Esophagus squamous epithelium (tissue), 5 donors: ENCODE results near the gene CDK17. TPM values are rescaled to one million over a fixed set of nuclear protein-coding genes. Genes with fewer than 3 reads are reported as not detected.
A peak's percentile ranks its signal among the peaks of the same experiment; 100 is the strongest.

ENCODE experiments used
- DNase-seq: peaks from one replicate; lab custom pipeline; 2025; lab: John Stamatoyannopoulos, UW
- H3K27ac ChIP-seq, 4 donors: fragments of 200-600 bp; sonication (generic); one replicate each; pipeline ENCODE4 v1.5.1; 2016 to 2019; ENCODE audit warnings: mild to moderate bottlenecking in 1 of 4
- H3K27me3 ChIP-seq, 4 donors: fragments of 200-600 bp; sonication (generic); 1 replicate in 3 of 4; 2 replicates in 1 of 4; pipeline versions ENCODE4 v1.5.1 to v1.6.0; 2017 to 2021; ENCODE audit warnings: antibody characterized with exemption in 1 of 4
- H3K36me3 ChIP-seq, 3 donors: fragments of 200-600 bp; sonication (generic); one replicate each; pipeline ENCODE4 v1.5.1; 2016 to 2019
- H3K4me1 ChIP-seq, 3 donors: fragments of 200-600 bp; sonication (generic); one replicate each; pipeline ENCODE4 v1.5.1; 2017 to 2019
- H3K4me3 ChIP-seq, 4 donors: fragments of 200-600 bp; sonication (generic); 1 replicate in 3 of 4; 2 replicates in 1 of 4; pipeline ENCODE4 v1.5.1; 2016 to 2019; ENCODE audit warnings: mild to moderate bottlenecking in 2 of 4, moderate library complexity in 1 of 4
- H3K9me3 ChIP-seq, 3 donors: fragments of 200-600 bp; sonication (generic); one replicate each; pipeline ENCODE4 v1.5.1; 2016 to 2019
- CTCF ChIP-seq, 6 experiments: fragments of 450-650 bp in 4 of 6; fragments of 200-600 bp in 2 of 6; sonication (generic) in 2 of 6; IDR thresholded peaks; one replicate each; pipeline ENCODE4 v1.5.1; 2016 to 2019; ENCODE audit warnings: antibody characterized with exemption in 6 of 6, mild to moderate bottlenecking in 4 of 6, moderate library complexity in 4 of 6
- POLR2A ChIP-seq, 4 donors: fragments of 450-650 bp; IDR thresholded peaks; one replicate each; pipeline ENCODE4 v1.6.1; 2017; ENCODE audit warnings: antibody characterized with exemption in 4 of 4, mild to moderate bottlenecking in 4 of 4, moderate library complexity in 3 of 4
- WGBS, 2 donors: methylation state at CpG; one replicate each; pipeline ENCODE4 v1.1.5; 2018; 5-methylcytosine and 5-hydroxymethylcytosine counted together
- intact Hi-C: fragments of 100-400 bp; cut with DNase I; formaldehyde crosslinking; loops from one replicate; pipeline ENCODE4 v1.15.0; 2022
- total RNA-seq, 4 donors: library from RNA; depleted of rRNA; stranded (reverse); fragments of >200 nt; gene quantifications; one replicate each; pipeline ENCODE4 v1.1.0, GENCODE V29; 2016
- donor health status: DM: yes; HTN: yes; CAD: no.

Gene CDK17
- total RNA-seq, 4 donors from 2014 or later = 15.4 to 37.4 (median 19.9) TPM

DNA sequence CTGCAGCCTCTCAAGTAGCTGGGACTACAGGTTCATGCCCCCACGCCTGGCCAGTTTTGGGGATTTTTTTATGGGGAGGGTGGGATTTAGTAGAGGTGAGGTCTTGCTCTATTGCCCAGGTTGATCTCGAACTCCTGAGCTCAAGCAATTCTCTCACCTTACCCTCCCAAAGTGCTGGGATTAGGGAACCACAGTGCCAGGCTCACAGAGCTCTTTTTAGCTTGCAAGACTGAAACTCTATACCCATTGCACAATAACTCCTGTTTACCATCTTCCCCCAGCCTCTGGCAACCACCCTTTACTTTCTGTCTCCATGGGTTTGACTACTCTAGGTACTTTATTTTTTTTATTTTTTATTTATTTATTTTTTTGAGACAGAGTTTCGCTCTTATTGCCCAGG lies 25.7 kb upstream of the CDK17 start:
- intact Hi-C loops = no loop called here
- no peak overlapping the region for H3K27ac ChIP-seq
- H3K27me3 ChIP-seq = no peaks in the 10 kb centered on the region
- no peaks in the 10 kb centered on the region for H3K36me3 ChIP-seq
- H3K9me3 ChIP-seq = no peaks in the 10 kb centered on the region
- peaks cover 0 to 55% (median 12%) of the 10 kb centered on the region in 3 donors for H3K4me1 ChIP-seq
- no peak for DNase-seq
- no peak for TF ChIP-seq POLR2A (IDR thresholded peaks at IDR 0.05)
- TF ChIP-seq CTCF (IDR thresholded peaks at IDR 0.05) = no peak
- no peak overlapping the region for H3K4me3 ChIP-seq
- WGBS, 2 donors = 76 to 94% methylated on average over 2 to 3 of the region's 3 CpGs

- TF ChIP-seq POLR2A (IDR thresholded peaks at IDR 0.05) = no peak
- no peak for TF ChIP-seq CTCF (IDR thresholded peaks at IDR 0.05)
- H3K4me1 ChIP-seq = peaks cover 0 to 59% (median 12%) of the 10 kb centered on the region in 3 donors
- H3K36me3 ChIP-seq = no peaks in the 10 kb centered on the region
- no peaks in the 10 kb centered on the region for H3K9me3 ChIP-seq
- 47 to 62% methylated on average over 3 of the region's 3 CpGs for WGBS, 2 donors
- intact Hi-C loops = no loop called here
- no peaks in the 10 kb centered on the region for H3K27me3 ChIP-seq
- DNase-seq = no peak
- no peak overlapping the region for H3K4me3 ChIP-seq
- no peak overlapping the region for H3K27ac ChIP-seq
Observed at GRCh38 chr12:96425321-96425720, 25.1 kb upstream of the CDK17 start.

DNA sequence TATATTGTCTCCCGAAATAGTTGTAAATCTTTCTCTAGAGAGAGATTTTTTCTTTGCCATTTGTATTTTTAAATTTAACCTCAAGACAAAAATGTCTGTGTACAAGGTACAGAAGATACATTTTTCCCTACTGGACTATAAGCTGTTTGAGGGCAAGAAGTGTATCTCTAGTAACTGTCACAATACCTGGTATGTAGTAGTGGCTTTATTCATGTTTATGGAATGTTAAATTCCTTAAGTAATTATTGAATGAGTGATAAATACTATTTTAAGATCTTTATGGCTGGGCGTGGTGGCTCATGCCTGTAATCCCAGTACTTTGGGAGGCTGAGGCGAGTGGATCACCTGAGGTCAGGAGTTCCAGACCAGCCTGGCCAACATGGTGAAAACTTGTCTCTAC lies 24.4 kb upstream of the CDK17 start:
- Histone ChIP-seq H3K4me3 (no peak overlapping the region), H3K27me3 (no peaks in the 10 kb centered on the region), H3K4me1 (peaks cover 0 to 63% (median 12%) of the 10 kb centered on the region in 3 donors), H3K9me3 (no peaks in the 10 kb centered on the region), H3K27ac (no peak overlapping the region), H3K36me3 (no peaks in the 10 kb centered on the region)
- WGBS, 2 donors = 87 to 94% methylated on average over 3 of the region's 3 CpGs
- DNase-seq = no peak
- no peak for TF ChIP-seq CTCF (IDR thresholded peaks at IDR 0.05)
- no peak for TF ChIP-seq POLR2A (IDR thresholded peaks at IDR 0.05)
- intact Hi-C loops = no loop called here

DNA sequence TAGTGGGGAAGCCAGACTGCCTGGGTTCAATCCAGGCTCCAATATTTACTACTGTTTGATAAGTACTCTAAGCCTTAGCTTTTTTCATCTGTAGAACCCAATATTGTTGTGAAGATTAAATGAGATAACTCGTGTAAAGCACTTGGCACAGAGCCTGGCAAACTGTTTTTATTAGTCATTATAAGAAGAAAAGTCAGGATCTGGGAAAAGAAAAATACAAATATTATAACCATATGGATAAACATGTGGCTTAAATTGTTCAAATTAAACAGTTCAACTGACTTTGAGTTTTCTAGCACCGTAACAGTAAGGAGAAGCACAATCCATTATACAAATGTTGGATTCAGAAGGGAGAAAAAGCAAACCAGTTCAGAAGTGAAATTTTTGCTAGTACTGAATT lies 22.0 kb upstream of the CDK17 start:
- 44 to 47% methylated on average over 2 of the region's 2 CpGs for WGBS, 2 donors
- Histone ChIP-seq H3K4me1 (peaks cover 0 to 44% (median 0%) of the 10 kb centered on the region in 3 donors), H3K27ac (no peak overlapping the region), H3K27me3 (no peaks in the 10 kb centered on the region), H3K36me3 (no peaks in the 10 kb centered on the region), H3K9me3 (no peaks in the 10 kb centered on the region), H3K4me3 (no peak overlapping the region)
- no peak for TF ChIP-seq POLR2A (IDR thresholded peaks at IDR 0.05)
- no peak for TF ChIP-seq CTCF (IDR thresholded peaks at IDR 0.05)
- intact Hi-C loops = no loop called here
- DNase-seq = no peak

GRCh38 chr12:96421014-96421413 lies 20.8 kb upstream of the CDK17 start:
- Histone ChIP-seq H3K27me3 (no peaks in the 10 kb centered on the region), H3K4me1 (peaks cover 0 to 44% (median 5%) of the 10 kb centered on the region in 3 donors), H3K9me3 (no peaks in the 10 kb centered on the region), H3K4me3 (peak overlapping the region in 2 of 4 donors; percentile 5 to 43), H3K36me3 (no peaks in the 10 kb centered on the region), H3K27ac (peak overlapping the region in 2 of 4 donors; percentile 39 to 47)
- 71 to 78% methylated on average over 6 of the region's 6 CpGs for WGBS, 2 donors
- no peak for DNase-seq
- intact Hi-C loops = no loop called here
- TF ChIP-seq CTCF (IDR thresholded peaks at IDR 0.05) (no peak), POLR2A (IDR thresholded peaks at IDR 0.05) (no peak)
